HG02678 (cell line): ENCODE measurements around the gene IFI30.

Experiments
- ATAC-seq: cut with Tn5 transposase; IDR thresholded peaks from one replicate; pipeline ENCODE4 v1.9.1; 2021; ENCODE audit warnings: mild to moderate bottlenecking, moderate library complexity; ENCODE audit not compliant: unreplicated experiment

The IFI30 gene

DNA sequence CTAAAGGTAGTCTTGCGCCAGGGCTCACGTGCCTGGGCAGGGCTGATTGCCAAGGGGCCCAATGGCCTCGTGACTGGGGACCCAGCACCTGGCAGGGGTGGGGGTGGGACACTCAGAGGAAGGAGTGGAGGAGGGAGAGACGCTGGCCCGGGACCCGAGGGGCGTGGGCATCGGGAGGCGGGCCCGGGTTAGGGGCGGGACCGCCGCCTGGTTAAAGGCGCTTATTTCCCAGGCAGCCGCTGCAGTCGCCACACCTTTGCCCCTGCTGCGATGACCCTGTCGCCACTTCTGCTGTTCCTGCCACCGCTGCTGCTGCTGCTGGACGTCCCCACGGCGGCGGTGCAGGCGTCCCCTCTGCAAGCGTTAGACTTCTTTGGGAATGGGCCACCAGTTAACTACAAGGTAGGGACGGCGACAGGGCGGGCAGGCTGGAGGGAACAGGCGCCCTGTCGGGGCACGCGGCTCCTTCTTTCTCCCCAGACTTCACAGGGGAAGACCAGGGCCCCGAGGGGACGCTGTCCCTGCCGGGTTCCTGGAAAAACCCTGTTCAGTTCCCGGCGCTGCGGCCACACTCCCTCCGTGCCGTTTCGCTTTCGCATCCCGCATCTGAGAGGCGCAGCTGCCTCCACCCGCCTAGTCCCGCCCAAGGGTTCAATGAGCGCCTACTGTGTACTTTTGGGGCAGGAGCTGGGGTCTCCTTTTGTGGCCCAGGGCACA is at the start of gene IFI30:
Gene IFI30, plus strand, starts transcription at position 242 of the 717 bp plus-strand sequence. Its CDS starts 29 bp downstream, at position 271.
- ATAC-seq = peak; percentile 63

DNA sequence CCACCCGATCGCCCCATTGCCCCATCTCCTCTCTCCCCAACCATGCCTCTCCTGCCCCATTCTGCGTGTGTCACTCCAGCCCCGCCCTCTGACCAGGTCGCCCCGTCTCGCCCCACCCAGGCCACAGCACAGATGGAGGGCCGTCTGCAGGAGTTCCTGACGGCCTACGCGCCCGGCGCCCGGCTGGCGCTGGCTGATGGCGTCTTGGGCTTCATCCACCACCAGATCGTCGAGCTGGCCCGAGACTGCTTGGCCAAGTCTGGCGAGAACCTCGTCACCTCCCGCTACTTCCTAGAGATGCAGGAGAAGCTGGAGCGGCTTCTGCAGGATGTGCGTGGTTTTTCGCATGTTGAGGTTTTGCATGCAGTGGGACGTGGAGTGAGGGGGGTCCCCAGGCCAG is 49.8 kb upstream of the IFI30 start:
- ATAC-seq = no peak

DNA sequence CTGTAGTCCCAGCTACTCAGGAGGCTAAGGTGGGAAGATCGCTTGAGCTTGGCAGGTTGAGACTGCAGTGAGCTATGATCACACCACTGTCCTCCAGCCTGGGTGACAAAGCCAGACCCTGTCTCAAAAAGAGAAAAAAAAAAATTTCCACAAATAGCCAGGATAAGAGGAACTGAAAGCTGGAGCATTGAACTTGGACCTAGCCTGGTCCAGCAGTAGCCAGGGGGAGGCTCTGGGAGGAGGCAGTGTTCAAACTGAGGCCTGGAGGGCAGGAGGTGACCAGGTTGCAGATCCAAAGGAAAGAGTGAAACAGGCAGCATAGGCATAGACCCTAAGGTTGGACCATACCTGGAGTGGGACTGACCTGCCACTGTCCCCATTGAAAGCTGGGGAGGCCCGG is 47.5 kb upstream of the IFI30 start:
- ATAC-seq = no peak

DNA sequence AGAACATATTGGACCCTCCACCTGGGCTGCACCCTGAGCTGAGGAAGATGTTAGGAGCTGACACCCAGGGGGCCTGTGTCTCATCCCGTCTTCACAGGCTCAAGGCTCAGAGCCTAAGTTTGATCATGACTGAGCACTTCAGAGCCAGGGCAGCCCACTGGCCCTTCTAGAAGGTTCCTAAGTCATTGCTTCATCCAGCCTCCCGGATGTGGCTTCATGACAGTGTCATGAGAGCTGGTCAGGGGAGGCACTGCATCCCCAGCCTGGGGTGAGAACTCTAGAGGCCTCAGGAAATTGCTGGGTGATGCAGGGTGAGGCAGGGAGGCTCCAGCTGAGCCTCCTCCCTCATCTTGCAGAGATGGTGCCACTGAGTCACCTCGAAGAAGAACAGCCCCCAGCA is 45.6 kb upstream of the IFI30 start:
- ATAC-seq = no peak

DNA sequence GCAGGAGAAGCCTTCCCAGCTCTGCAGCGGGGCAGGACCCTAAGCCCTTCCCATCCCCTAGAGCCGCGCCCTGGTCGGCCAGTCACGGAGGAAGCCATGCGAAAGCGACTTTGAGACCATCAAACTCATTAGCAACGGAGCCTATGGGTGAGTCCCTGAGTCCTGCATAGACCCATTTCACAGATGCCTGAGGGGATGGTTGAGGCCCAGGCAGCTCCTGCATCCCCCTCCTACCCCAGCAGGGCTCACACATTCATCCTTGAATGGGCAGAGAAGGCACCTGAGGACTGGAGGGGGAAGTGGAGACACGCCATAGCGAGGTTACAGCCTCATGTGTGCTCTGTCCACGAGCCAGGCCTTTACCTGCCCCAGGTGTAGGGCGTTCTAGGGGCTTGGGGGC is 44.8 kb upstream of the IFI30 start:
- no peak for ATAC-seq

DNA sequence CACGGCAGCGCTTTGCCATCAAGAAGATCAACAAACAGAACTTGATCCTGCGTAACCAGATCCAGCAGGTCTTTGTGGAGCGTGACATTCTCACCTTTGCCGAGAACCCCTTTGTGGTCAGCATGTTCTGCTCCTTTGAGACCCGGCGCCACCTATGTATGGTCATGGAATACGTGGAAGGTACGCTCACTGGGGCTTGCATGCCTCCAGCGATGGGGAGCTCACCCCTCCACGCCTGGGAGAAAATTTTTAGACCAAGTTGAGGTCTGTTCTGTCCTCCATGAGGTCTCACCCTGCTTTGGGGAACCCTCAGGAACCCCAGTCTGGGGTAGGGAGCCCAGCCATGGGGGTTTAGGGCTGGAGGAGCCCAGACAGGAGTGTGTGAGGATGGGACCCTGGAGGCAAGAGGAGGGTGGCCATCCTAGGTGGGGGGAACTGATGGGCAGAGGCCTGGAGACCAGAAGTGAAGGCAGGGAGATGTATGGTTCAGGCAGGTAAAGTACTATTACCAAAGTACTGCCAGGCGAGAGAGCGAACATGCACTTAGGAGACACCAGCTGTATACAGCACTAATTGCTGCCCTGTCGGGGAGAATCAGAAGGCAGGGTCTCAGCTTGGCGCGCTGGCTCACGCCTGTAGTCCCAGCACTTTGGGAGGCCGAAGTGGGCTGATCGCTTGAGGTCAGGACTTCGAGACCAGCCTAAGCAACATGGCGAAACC is 42.9 kb upstream of the IFI30 start:
- no peak for ATAC-seq

DNA sequence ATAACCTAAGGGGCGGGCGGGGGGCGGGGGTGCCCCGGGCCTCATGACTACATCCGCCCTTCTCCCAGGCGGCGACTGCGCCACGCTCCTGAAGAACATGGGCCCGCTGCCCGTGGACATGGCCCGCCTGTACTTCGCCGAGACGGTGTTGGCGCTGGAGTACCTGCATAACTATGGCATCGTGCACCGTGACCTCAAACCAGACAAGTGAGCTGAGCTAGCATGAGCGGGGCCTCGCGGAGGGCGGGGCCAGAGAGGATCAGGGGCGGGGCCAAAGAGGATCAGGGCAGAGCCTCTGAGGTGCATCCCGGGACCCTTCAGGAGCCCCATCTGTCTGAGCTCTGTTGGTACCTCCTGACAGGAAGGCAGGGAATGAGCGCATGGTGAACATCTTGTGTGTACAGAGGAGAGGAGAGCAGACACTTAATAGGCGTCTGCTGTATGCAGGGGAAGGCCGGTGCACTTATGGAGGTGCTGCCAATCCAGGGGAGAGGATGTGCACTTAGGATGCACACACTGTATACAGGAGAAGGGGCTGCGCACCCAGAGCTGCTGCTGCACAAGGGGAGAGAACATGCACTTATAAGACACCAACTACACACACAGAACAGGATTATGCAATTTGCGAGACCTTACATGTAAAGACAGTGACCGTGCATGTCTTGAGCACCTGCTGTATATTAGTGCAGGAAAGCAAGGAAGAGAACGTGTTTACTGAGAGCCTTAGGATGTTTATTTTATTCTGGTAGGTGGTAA is 41.6 kb upstream of the IFI30 start:
- ATAC-seq = no peak

DNA sequence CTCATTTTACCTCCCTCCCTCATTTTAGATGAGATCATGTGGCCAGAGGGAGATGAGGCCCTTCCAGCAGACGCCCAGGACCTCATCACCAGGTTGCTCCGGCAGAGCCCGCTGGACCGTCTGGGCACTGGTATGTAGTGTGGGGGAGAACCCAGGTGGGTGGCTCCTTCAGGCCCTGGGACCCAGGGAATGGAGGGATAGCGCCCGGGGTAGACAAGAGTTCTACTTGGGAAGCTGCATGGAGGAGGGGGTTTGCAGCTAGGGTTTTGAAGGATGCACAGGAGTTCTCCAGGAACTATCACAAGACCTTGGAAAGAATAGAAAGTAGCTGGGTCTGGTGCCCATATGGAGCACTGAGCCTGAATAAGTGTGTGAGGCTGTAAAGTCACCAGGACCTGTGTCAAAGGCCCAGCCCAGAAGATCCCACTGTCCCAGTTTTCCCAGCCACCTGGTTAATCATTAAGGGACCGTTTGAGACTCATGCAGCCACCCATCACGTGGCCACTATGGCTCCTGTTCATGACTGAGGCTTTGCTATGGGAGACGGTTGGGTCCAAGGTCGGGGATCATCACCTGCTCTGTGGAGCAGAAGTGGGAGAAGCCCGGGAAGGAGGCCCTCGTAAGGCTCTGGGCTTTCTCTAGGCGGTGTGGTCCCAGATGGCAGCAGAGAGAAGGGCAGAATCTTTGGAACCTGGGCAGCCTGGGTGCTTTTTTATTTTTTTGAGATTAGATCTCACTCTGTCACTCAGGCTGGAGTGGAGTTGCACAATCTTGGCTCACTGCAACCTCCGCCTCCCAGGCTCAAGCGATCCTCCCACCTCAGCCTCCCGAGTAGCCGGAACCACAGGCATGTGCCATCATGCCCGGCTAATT is 37.7 kb upstream of the IFI30 start:
- no peak for ATAC-seq

DNA sequence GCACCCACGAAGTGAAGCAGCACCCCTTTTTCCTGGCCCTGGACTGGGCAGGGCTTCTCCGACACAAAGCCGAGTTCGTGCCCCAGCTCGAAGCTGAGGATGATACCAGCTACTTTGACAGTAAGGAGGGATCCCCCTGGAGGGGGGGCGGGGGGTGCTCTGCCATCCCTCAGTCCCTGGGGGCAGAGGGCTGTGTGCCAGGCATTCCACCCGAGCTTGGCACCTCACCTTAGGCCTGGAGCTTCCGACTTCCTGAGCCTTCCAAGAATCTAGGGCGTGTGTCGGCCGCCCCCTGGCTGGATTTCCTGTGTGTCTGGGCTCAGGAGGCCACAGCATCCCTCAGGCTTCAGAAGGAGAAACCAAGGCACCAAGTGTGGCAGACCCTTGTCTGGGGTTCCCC is 36.4 kb upstream of the IFI30 start:
- no peak for ATAC-seq

DNA sequence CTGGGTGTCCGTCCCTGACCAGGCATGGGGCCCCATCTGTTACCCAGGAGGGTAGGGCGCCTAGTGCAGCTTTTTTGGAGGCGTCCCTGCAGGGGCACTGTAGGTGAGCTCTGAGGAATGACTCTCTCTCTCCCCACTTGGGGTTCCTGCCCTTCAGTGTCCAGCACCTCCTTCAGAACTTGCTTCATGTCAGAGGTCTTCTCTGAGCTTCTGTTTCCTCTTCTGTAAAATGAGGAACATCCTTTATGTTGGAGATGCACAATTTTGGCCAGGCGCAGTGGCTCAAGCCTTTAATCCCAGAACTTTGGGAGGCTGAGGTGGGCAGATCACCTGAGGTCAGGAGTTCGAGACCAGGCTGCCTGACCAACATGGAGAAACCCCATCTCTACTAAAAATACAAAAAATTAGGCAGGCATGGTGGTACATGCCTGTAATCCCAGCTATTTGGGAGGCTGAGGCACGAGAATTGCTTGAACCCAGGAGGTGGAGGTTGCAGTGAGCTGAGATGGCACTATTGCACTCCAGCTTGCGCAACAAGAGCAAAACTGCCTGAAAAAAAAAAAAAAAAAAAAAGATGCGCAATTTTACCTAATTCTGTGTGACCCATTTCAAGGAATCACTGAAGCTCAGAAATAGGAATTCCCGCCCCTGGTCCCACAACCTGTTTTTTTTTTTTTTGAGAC is 35.8 kb upstream of the IFI30 start:
- ATAC-seq = no peak

DNA sequence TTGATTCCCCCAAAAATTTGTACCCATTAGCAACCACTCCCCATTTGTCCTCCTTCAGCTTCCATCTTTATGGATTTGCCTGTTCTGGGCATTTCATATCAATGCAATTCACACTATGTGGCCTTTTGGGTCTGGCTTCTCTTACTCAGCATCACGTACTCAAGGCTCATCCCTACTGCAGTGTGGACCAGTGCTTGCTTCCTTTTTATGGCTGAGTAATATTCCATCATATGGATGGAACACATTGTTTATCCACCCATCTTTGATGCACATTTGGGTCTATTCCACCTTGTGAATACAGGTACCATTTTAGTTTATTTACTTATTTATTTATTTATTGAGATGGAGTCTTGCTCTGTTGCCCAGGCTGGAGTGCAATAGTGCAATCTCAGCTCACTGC is 33.1 kb upstream of the IFI30 start:
- no peak for ATAC-seq

DNA sequence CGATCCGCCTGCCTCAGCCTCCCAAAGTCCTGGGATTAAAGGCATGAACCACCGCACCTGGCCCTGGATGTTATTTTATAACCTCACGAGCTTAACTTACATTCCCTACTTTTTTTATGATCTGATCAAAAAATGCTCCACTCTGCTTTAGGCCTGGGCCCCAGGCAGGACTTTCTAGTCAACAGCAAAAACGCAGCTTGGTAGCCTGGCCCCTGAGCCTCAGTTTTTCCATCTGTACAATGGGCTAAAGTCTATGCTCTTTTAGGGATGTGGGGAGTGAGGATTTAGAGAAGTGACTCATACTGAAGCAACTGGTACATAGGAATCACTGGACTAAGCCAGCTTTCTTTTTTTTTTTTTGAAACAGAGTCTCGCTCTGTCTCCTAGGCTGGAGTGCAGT is 32.6 kb upstream of the IFI30 start:
- no peak for ATAC-seq

DNA sequence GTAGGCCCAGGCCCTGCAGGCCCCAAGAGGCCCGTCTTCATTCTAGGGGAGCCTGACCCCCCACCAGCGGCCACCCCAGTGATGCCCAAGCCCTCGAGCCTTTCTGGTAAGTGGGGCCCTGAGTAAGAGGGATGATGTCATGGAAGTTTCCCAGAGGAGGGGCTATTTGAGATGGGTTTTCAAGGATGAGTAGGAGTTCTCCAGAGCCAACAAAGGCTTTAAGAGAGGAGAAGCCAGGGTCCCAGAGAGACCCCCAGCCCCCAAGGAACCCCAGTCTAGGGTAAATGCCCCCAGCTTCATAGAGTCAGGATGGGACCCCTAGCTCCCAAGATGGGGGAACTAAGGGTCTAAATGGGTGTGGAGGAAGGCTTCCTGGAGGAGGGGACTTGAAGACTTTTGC is 29.7 kb upstream of the IFI30 start:
- no peak for ATAC-seq

DNA sequence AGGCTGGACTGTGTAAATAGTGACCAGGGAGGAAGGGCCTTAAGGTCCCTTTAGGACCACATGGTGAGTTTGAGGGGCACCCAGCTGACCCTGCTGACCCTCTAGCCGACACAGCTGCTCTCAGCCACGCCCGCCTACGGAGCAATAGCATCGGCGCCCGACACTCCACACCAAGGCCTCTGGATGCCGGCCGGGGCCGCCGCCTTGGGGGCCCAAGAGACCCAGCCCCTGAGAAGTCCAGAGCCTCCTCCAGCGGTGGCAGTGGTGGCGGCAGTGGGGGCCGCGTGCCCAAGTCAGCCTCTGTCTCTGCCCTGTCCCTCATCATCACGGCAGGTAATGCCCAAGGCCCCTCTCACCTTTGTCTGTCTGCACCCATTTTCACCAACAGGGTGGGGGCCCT is 29.3 kb upstream of the IFI30 start:
- ATAC-seq = no peak

DNA sequence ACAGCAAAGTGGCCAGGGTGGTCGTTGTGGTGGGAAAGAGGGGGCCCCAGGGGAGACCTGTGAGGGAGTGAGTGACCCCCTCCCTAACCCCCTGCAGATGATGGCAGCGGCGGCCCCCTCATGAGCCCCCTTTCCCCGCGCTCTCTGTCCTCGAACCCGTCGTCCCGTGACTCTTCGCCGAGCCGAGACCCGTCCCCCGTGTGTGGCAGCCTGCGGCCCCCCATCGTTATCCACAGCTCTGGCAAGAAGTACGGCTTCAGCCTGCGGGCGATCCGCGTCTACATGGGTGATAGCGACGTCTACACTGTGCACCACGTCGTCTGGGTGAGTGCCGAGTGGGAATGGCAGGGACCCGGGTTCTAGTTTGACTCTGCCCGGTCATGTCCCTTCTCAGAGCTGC is 28.7 kb upstream of the IFI30 start:
- no peak for ATAC-seq

DNA sequence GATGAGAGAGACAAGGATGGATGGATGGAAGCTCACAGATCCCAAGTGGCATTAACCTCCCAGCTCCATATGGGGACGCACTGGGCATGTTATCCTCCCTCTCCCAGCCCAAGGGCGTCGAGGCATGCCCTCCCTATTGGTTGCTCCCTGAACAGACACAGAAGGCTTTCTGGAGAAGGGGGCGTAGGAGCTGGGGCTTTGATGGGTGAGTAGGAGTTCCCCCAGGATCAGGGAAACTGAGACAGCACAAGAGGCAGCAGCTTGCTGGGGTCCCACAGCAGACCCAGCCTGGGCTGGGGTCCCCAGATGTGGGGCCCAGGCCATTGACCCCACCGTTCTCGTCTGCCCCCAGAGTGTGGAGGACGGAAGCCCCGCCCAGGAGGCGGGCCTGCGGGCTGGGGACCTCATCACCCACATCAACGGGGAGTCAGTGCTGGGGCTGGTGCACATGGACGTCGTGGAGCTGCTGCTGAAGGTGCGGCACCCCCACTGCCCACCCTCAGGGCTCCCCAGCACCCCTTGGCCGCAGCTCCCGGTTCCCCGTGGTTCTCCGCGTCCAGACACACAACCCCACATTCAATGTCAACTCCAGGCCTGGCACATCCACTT is 28.1 kb upstream of the IFI30 start:
- ATAC-seq = no peak

DNA sequence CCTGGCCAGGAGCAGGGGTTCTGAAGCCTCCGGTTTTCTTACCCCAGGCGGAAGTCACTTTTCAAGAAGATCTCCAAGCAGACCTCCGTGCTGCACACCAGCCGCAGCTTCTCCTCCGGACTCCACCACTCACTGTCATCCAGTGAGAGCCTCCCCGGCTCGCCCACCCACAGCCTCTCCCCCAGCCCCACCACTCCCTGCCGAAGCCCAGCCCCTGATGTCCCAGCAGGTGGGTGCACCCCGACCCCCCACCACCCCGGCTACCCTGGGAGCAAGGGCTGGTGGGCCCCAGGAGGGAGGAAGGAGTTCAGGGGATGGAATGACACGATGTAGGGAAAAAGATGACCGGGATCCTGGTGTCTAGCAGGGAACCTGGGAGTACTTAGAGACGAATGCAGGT is 26.2 kb upstream of the IFI30 start:
- ATAC-seq = no peak

DNA sequence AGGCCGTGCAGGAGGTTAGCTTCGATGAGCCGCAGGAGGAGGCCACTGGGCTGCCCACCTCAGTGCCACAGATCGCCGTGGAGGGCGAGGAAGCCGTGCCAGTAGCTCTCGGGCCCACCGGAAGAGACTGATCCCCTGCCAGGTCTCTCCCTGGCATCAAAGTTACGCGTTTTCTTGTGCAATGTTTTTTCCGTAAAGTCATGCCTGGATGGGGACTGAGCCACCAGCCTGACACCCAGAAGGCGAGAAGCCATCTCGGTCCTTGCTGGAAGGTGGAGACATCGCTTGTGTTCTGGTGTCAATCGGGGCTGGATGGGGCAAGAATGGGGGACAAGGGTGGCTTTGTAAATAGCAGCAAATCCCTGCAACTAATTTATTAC is 24.0 kb upstream of the IFI30 start:
- ATAC-seq = no peak

DNA sequence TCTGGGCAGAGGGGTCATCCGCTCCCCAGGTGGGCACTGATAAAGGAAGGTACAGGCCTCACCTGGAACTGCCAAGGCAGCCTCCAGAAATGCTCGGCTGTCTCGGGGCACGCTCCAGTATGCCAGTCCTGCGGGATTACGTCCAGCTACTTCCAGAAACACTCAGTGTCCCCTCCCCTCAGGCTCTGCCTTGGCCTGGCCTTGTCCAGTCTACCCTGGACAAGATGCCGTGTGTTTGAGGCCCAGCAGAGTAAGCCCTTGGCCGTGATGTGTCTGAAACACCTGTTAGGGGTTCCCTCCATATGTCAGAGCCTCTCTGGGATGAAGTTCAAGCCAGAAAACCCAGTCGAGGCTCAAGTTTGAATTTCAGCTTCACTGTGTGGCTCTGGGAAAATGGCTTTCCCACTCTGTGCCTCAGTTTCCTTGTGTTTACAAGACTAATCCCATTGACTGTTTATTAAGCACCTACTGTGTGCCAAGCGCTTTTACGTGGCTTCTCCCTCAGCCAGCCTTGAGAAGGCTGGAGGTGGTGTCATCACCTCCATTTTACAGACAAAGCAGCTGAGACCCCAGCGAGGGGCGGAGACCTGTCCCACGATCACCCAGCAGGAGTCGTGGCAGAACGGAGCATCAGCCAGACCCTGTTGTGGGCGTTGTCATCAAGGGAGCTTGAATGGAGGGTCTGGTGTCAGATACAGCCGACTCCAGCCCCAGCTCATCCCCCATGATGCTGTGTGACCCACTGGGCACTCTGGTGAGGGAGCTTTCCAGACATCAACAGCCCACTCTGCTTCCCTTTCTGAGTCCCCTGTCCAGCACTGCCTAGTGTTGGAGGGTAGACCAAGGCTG is 22.6 kb upstream of the IFI30 start:
- no peak for ATAC-seq
